MM.1S (cell line): ENCODE data around the gene SMARCD3.

Experiments used
- DNase-seq: peaks from one replicate; pipeline ENCODE4 v3.0.0-alpha.2; 2015
- H2AFZ ChIP-seq: fragments of 300-600 bp; sonication (generic); 2 replicates; pipeline ENCODE4 v1.6.0; 2016; ENCODE audit warnings: antibody characterized with exemption, low read length
- H3F3A ChIP-seq: fragments of 300-600 bp; sonication (generic); 2 replicates; pipeline ENCODE4 v1.6.1; 2016; ENCODE audit warnings: mild to moderate bottlenecking, antibody characterized with exemption, low read length, moderate library complexity, mixed read lengths; ENCODE audit not compliant: insufficient read depth
- H3K27ac ChIP-seq: fragments of 300-600 bp; sonication (generic); 2 replicates; pipeline ENCODE4 v1.5.1; 2016; ENCODE audit warnings: mild to moderate bottlenecking, low read length
- H3K27me3 ChIP-seq: fragments of 300-600 bp; sonication (generic); replicated peaks from 2 replicates; pipeline ENCODE4 v1.6.0; 2016; ENCODE audit warnings: low read length; ENCODE audit not compliant: insufficient read depth
- H3K36me3 ChIP-seq: fragments of 300-600 bp; sonication (generic); replicated peaks from 2 replicates; pipeline ENCODE4 v1.6.1; 2016; ENCODE audit warnings: mild to moderate bottlenecking, low read length, mixed read lengths; ENCODE audit not compliant: insufficient read depth
- H3K4me1 ChIP-seq: fragments of 300-600 bp; sonication (generic); 2 replicates; pipeline ENCODE4 v1.6.1; 2016; ENCODE audit warnings: low read length, mixed read lengths
- H3K4me2 ChIP-seq: fragments of 300-600 bp; sonication (generic); 2 replicates; pipeline ENCODE4 v1.6.0; 2016; ENCODE audit warnings: low read depth, low read length
- H3K4me3 ChIP-seq: fragments of 300-600 bp; sonication (generic); 2 replicates; pipeline ENCODE4 v1.5.1; 2016; ENCODE audit warnings: low read length, mixed read lengths
- H3K79me2 ChIP-seq: fragments of 300-600 bp; sonication (generic); 2 replicates; pipeline ENCODE4 v1.6.1; 2016; ENCODE audit warnings: mixed run types, low read length, mixed read lengths
- H3K9ac ChIP-seq: fragments of 300-600 bp; sonication (generic); 2 replicates; pipeline ENCODE4 v1.6.1; 2016; ENCODE audit warnings: low read length, mixed read lengths
- H3K9me2 ChIP-seq: fragments of 300-600 bp; sonication (generic); replicated peaks from 2 replicates; pipeline ENCODE4 v1.6.1; 2016; ENCODE audit warnings: mild to moderate bottlenecking, low read length, mixed read lengths; ENCODE audit not compliant: insufficient read depth
- H3K9me3 ChIP-seq: fragments of 300-600 bp; sonication (generic); replicated peaks from 2 replicates; pipeline ENCODE4 v1.6.1; 2016; ENCODE audit warnings: mild to moderate bottlenecking, low read length, mixed read lengths; ENCODE audit not compliant: insufficient read depth
- H4K20me1 ChIP-seq: fragments of 300-600 bp; sonication (generic); 2 replicates; pipeline ENCODE4 v1.6.1; 2016; ENCODE audit warnings: mild to moderate bottlenecking, low read length, moderate library complexity, mixed read lengths; ENCODE audit not compliant: insufficient read depth
- EZH2 ChIP-seq: fragments of 300-600 bp; sonication (generic); optimal IDR thresholded peaks from 2 replicates; pipeline ENCODE3; 2017; ENCODE audit warnings: low read depth, mild to moderate bottlenecking, antibody characterized with exemption, low read length, mixed read lengths
- EZH2phosphoT487 ChIP-seq: fragments of 300-600 bp; sonication (generic); IDR thresholded peaks from 2 replicates; pipeline ENCODE4 v1.6.1; 2018; ENCODE audit warnings: antibody characterized with exemption, low read length
- TF ChIP-seq, protein P1 (sequence below): fragments of 300-600 bp; sonication (generic); IDR thresholded peaks from 2 replicates; pipeline ENCODE4 v1.5.1; 2016; ENCODE audit warnings: antibody characterized with exemption, low read length, mixed read lengths

Gene SMARCD3

DNA sequence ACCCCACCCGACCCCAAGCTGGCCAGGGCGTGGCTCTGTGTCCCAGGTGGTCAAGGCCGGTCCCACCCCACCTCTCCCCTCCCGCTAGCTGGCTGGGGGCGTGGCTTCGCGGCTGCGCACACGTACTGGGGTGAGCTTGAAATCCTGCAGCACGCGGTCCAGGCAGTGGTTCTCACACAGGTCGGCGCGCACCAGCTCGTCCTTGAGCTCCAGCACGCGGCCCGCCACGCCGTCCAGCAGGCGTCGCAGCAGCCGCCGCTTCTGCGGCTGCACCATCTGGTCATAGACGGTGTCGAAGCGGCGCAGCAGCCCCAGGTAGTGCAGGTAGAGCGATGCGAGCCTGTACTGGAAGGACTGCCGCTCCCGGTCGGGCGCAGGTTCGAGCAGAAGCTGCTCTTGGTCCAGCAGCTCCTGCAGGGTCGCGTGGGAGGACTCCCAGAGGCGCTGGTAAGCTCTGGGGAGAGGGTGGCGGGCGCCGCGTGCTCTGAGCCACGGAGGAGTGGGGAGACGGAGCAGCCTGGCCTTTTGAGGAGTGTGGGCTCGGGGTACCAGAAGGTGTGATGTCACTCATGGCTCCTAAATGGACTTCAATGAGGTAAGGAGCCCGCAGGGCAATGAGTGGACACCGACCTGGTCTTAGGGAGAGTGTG is 44.0 kb downstream of the SMARCD3 start:
- Histone ChIP-seq H3K4me2 (no peak overlapping the region), H3K9me2 (no peaks in the 10 kb centered on the region), H3K4me1 (no peaks in the 10 kb centered on the region), H3F3A (no peaks in the 10 kb centered on the region), H2AFZ (no peak overlapping the region), H3K36me3 (no peaks in the 10 kb centered on the region), H3K79me2 (no peaks in the 10 kb centered on the region), H4K20me1 (no peaks in the 10 kb centered on the region), H3K27me3 (peaks cover 80% of the 10 kb centered on the region), H3K4me3 (no peak overlapping the region), H3K27ac (no peak overlapping the region), H3K9me3 (no peaks in the 10 kb centered on the region), H3K9ac (no peak overlapping the region)
- TF ChIP-seq EZH2 (peak; percentile 61), EZH2phosphoT487 (no peak)
- TF ChIP-seq, protein P1, sequence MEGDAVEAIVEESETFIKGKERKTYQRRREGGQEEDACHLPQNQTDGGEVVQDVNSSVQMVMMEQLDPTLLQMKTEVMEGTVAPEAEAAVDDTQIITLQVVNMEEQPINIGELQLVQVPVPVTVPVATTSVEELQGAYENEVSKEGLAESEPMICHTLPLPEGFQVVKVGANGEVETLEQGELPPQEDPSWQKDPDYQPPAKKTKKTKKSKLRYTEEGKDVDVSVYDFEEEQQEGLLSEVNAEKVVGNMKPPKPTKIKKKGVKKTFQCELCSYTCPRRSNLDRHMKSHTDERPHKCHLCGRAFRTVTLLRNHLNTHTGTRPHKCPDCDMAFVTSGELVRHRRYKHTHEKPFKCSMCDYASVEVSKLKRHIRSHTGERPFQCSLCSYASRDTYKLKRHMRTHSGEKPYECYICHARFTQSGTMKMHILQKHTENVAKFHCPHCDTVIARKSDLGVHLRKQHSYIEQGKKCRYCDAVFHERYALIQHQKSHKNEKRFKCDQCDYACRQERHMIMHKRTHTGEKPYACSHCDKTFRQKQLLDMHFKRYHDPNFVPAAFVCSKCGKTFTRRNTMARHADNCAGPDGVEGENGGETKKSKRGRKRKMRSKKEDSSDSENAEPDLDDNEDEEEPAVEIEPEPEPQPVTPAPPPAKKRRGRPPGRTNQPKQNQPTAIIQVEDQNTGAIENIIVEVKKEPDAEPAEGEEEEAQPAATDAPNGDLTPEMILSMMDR = 0 out of 2 replicates have a peak, but pooled peaks have one; percentile 10
- no peak for DNase-seq

DNA sequence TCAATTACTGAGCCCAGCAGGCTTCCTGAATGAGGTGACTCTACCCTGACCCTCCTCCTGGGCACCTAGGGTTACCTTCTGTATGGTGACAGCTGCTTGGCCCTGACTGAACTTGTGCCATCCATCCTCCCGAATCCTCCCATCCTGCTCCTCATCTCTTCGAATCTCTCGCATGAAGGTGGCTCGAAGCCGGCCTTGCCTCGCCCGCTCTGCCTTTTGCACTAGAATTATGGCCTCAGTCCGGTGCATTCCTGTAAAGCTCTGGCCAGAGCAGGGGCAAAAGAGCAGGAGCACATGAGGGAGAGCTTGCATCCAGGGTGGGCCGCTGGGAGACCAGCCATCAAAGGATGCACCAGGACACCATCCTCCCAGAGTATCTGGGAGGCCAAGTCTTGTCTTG is 45.7 kb downstream of the SMARCD3 start:
- Histone ChIP-seq H3F3A (no peaks in the 10 kb centered on the region), H3K4me3 (no peak overlapping the region), H2AFZ (no peak overlapping the region), H3K36me3 (no peaks in the 10 kb centered on the region), H3K9ac (no peak overlapping the region), H3K9me2 (no peaks in the 10 kb centered on the region), H4K20me1 (no peaks in the 10 kb centered on the region), H3K27ac (no peak overlapping the region), H3K9me3 (no peaks in the 10 kb centered on the region), H3K4me2 (no peak overlapping the region), H3K79me2 (no peaks in the 10 kb centered on the region), H3K4me1 (no peaks in the 10 kb centered on the region), H3K27me3 (peaks cover 97% of the 10 kb centered on the region)
- no peak for DNase-seq
- no peak for TF ChIP-seq EZH2
- TF ChIP-seq EZH2phosphoT487 = no peak
- TF ChIP-seq, protein P1 = no peak

DNA sequence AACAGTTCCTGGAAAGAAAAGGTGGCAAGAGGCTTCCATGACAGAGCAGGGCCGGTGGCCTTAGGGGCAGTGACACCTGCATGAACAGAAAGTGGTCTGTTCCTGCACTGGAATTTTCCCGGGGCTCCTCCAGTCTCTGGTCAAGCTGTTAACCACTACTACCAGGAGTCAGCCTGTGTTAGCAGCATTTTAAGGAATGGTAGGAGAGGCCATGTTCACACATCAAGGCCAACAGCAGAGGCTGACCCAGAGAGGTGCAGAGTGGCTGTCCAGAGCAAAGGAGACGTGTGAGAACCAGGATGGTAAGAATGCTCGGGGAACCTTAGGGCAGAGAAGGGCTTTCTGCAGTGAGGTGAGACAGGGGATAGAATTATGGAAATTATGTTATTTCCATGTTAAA is 46.7 kb downstream of the SMARCD3 start:
- Histone ChIP-seq H3K9me3 (no peaks in the 10 kb centered on the region), H3K27me3 (peaks cover 100% of the 10 kb centered on the region), H3F3A (no peaks in the 10 kb centered on the region), H3K9ac (no peak overlapping the region), H3K36me3 (no peaks in the 10 kb centered on the region), H2AFZ (no peak overlapping the region), H3K4me2 (no peak overlapping the region), H4K20me1 (no peaks in the 10 kb centered on the region), H3K27ac (no peak overlapping the region), H3K4me3 (no peak overlapping the region), H3K4me1 (no peaks in the 10 kb centered on the region), H3K9me2 (no peaks in the 10 kb centered on the region), H3K79me2 (no peaks in the 10 kb centered on the region)
- DNase-seq = no peak
- TF ChIP-seq EZH2 (no peak), EZH2phosphoT487 (no peak)
- TF ChIP-seq, protein P1 = no peak
